COLO829 (cell line): Measurements from ENCODE around the gene NEBL.
"Not testable (repeated sequence)": the region's sequence is repeated elsewhere in the genome, so short reads cannot be mapped to it uniquely, and the experiment has no call there.

ENCODE experiments used
- DNase-seq: peaks from one replicate; pipeline ENCODE4 v3.0.0; 2012; ENCODE audit warnings: low spot score

NEBL gene

GRCh38 chr10:20897146-20897825, at the start of gene NEBL:
Gene NEBL (minus strand): TSS chr10:20897311. CDS start chr10:20897205, 106 bp downstream.
- no peak for DNase-seq

GRCh38 chr10:20945546-20946332, 48.6 kb upstream of the NEBL start:
- DNase-seq = no peak

- no peak for DNase-seq
These were observed 47.8 kb upstream of the NEBL start for GRCh38 chr10:20944789-20945502.

GRCh38 chr10:20939414-20939813, 42.3 kb upstream of the NEBL start:
- not testable (repeated sequence) for DNase-seq

- DNase-seq = no peak
These were observed 39.3 kb upstream of the NEBL start for GRCh38 chr10:20936396-20936795.

GRCh38 chr10:20935931-20936330, 38.8 kb upstream of the NEBL start:
- no peak for DNase-seq

- no peak for DNase-seq
These were observed 38.2 kb upstream of the NEBL start for GRCh38 chr10:20935301-20935700.

- DNase-seq = no peak
These were observed 36.6 kb upstream of the NEBL start for GRCh38 chr10:20933705-20934104.

GRCh38 chr10:20932606-20933126, 35.6 kb upstream of the NEBL start:
- no peak for DNase-seq

GRCh38 chr10:20931156-20931795, 34.2 kb upstream of the NEBL start:
- DNase-seq = no peak

- no peak for DNase-seq
These were observed 30.3 kb upstream of the NEBL start for GRCh38 chr10:20927456-20927855.

GRCh38 chr10:20922451-20922850, 25.3 kb upstream of the NEBL start:
- no peak for DNase-seq

- no peak for DNase-seq
These were observed 24.9 kb upstream of the NEBL start for GRCh38 chr10:20922033-20922432.

GRCh38 chr10:20920061-20920460, 22.9 kb upstream of the NEBL start:
- DNase-seq = no peak

- DNase-seq = no peak
These were observed 22.4 kb upstream of the NEBL start for GRCh38 chr10:20919481-20919880.

GRCh38 chr10:20916976-20917375, 19.9 kb upstream of the NEBL start:
- DNase-seq = no peak

- no peak for DNase-seq
These were observed 15.9 kb upstream of the NEBL start for GRCh38 chr10:20912969-20913368.

GRCh38 chr10:20911626-20912025, 14.5 kb upstream of the NEBL start:
- no peak for DNase-seq

- no peak for DNase-seq
These were observed 12.7 kb upstream of the NEBL start for GRCh38 chr10:20909801-20910200.

GRCh38 chr10:20908391-20908790, 11.3 kb upstream of the NEBL start:
- no peak for DNase-seq

- DNase-seq = no peak
These were observed 6.7 kb upstream of the NEBL start for GRCh38 chr10:20903635-20904390.
